NOMO-1 treated with dmso at 0.1 percent for 144 hours (cell line): ENCODE data around the gene HYPK.

Source experiments
- DNase-seq: peaks from one replicate; lab custom pipeline; 2025; ENCODE audit not compliant: unreplicated experiment; lab: John Stamatoyannopoulos, UW

The HYPK gene, protein sequence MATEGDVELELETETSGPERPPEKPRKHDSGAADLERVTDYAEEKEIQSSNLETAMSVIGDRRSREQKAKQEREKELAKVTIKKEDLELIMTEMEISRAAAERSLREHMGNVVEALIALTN

GRCh38 chr15:43800286-43801141, at the start of gene HYPK:
HYPK (plus strand) TSS chr15:43800599; CDS start chr15:43800623, 24 bp downstream.
- DNase-seq: peak; percentile 90

GRCh38 chr15:43751885-43752284, 48.5 kb upstream of the HYPK start:
- DNase-seq: no peak

GRCh38 chr15:43762824-43763223, 37.6 kb upstream of the HYPK start:
- no peak for DNase-seq

GRCh38 chr15:43763819-43764446, 36.5 kb upstream of the HYPK start:
- no peak for DNase-seq

GRCh38 chr15:43769584-43770228, 30.7 kb upstream of the HYPK start:
- DNase-seq: peak; percentile 18

- DNase-seq: no peak
These were observed 28.6 kb upstream of the HYPK start for GRCh38 chr15:43771816-43772215.

- no peak for DNase-seq
These were observed 27.8 kb upstream of the HYPK start for GRCh38 chr15:43772624-43773023.

GRCh38 chr15:43774062-43774461, 26.3 kb upstream of the HYPK start:
- DNase-seq: no peak

GRCh38 chr15:43775411-43775965, 24.9 kb upstream of the HYPK start:
- no peak for DNase-seq

DNA sequence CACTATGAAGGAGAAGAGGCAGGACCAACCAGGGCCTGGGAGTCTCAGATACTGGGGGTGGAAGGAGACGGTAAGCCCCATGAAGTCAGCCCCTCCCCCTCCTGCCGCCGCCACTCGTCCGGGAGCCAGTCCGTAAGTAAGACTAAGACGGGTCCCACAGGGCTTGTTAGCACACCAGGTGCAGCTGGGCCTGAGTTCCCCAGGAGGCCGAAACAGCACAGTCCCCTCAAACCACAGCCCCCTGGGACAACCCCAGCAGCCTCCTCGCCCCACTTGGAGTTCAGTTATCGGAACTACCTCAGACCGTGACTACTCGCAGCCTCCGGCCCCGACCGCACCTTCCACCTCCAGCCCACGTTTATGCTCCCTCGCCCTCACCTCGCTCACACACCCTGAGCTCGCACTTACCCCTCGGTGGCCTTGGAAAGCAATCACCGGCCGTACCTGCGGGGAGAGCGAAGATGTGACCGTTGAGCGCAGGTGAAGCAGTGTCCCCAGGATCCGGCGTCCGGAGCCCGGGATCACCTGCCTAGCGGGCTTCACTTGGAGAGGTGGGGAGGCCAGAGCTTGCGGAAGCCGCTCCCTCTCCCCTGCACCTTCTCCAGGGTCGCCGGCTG, 24.2 kb upstream of the HYPK start:
- DNase-seq: no peak

DNA sequence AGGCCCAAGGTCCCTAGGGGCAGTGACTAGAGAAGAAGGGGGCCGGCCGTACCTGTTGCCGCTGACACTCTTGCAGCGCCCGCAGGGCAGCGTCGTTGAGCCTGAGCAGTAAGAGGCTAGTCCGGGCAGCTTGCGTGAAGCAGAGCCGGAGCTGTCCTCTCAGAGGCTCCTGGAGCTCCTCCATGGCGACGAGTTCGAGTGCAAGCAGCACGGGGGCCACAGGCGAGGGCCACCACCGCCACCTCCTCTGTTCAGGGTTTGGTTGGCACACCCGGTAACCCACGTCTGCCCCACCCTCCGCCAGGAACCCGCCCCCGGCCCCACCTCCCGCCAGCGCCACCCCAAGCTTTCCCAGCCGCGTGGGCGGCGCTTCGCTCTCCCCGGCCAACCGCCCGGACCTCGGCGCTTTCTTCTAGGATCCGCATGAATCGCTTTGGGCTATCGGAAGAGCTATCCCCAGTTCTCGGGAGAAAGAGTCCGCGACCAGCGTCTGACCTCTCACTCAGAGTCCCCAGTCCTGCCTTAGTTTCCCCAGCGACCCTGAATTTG, 23.6 kb upstream of the HYPK start, which contains the start of gene ELL3:
Gene ELL3 (minus strand): TSS at position 249 of the 549 bp plus-strand sequence. CDS start 65 bp downstream, at position 184.
- peak; percentile 71 for DNase-seq

- DNase-seq: peak; percentile 91
These were observed 23.0 kb upstream of the HYPK start for GRCh38 chr15:43777267-43777914.

DNA sequence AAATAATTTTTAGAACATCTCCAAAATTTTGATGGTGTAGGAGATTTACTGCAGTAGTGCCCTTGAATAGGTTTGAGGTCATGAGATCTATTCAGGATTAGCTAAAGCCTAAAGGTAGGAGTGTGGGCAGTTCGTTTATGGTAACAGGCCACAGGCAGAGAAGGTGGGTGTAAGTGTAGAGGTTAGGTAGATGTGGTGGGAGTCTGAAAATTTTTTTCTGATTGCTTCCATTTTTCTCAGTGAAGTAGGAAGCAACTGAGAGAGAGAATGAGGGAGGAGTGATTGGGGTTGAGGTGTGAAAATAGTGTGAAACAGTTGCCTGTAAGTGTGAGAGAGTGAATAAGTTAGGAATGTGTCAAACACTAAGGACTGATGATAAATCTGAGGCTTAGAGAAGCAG, 21.4 kb upstream of the HYPK start:
- no peak for DNase-seq

DNA sequence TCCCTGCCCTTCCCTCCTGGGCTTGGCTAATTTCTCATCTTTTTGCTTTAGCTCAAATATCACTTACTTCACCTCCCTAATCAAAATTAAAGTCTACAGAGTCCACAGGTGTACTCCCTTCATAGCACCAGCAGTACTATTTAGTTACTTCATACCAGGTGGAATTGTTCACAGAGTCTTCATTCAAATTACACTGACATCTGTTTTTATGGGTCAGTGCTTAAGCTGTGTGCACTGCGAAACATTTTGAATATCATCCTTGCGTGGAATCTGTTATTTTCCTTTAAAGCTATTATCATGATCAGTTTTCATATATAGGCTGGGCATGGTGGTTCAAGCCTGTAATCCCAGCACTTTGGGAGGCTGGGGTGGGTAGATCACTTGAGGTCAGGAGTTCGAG, 11.0 kb upstream of the HYPK start:
- no peak for DNase-seq

- DNase-seq: peak; percentile 99
These were observed 8.2 kb upstream of the HYPK start, which contains the start of gene SERF2 for GRCh38 chr15:43791993-43792760. SERF2 (plus strand) TSS chr15:43792320; CDS start chr15:43792377, 57 bp downstream.

DNA sequence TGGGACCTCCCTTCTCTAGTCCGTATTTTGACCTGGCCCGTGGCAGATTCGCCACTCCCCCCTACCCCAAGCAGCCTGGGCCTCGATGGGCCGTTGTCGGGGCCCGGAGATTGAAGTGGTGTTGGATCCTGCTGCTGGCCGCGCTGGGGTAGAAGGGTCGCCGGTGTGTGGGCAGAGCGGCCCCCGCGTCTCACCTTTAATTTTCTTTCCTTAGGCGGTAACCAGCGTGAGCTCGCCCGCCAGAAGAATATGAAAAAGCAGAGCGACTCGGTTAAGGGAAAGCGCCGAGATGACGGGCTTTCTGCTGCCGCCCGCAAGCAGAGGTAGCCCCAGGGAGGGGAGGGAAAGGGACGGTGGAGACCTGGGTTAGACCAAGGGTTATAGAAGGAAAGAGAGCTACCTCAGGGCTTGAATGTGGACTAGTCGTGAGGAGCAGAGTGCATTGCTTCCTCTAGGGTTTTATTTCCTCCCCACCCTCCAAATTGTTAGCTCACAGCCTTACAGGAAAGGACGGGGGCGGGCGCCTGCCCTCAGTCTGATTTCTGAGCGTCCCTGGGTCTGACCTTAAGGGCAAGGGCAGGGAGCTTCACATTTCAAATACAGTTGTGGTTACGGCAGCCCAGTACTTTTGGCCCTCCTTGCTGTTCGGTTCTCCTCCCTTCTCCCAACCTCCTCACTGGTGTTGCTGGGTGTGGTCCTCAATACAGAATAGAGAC, 7.5 kb upstream of the HYPK start:
- no peak for DNase-seq

DNA sequence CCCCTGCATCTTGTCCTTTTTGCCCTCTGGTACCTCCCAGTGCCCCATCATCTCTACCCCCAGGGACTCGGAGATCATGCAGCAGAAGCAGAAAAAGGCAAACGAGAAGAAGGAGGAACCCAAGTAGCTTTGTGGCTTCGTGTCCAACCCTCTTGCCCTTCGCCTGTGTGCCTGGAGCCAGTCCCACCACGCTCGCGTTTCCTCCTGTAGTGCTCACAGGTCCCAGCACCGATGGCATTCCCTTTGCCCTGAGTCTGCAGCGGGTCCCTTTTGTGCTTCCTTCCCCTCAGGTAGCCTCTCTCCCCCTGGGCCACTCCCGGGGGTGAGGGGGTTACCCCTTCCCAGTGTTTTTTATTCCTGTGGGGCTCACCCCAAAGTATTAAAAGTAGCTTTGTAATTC, 6.8 kb upstream of the HYPK start:
- DNase-seq: no peak

DNA sequence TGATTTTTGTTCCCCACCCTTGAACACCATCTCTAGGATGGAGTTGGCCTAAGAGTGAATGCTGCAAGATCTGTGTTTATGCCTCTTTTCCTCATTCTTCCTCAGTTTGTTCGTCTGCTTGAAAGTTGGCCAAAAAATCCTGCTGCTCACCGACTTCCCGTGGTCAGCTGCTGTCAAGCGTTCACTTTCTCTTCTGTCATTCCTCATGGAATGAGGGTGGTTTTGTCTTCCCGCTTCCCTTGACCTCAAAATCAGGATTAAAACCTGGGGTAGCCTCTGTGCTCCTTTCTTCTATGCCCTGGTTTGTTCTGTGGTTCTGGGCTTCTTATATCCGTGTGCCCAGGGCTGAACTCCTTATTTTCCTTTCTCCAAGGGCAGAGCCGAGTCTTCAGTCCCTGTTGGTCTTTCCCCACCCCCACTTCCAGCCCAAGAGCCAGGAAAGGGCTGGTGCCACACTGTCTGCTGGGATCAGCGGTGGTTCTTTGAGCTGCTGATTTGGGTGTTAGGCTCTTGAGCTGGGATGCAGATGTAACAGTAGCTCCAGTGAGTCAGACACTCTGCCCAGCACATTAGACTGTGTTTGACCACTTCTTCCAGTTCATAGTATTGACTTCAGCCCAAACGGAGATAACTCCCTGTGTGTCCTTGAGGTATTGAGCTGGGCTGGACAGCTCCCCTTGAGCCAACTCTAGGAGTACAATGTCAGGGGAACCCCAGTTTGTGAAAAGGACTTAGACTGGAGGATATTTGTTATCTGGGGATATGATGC, 5.9 kb upstream of the HYPK start:
- no peak for DNase-seq
